Keratinocyte (primary cell): Measurements from ENCODE around the gene HEPH. TPM values are rescaled to one million over a fixed set of nuclear protein-coding genes. Genes with fewer than 3 reads are reported as not detected.

Experiments used
- DNase-seq: peaks from one replicate; pipeline ENCODE4 v3.0.0-alpha.2; 2011; ENCODE audit warnings: low read depth, missing footprints, low spot score
- FAIRE-seq: peaks from 2 replicates; lab custom pipeline; 2011; peaks lifted over from hg19 to GRCh38; lab: Jason Lieb, UNC
- H2AFZ ChIP-seq: 2 replicates; pipeline ENCODE4 v1.6.0; 2012; ENCODE audit warnings: low read length, control low read depth, inconsistent platforms; ENCODE audit not compliant: control insufficient read depth
- H3K27ac ChIP-seq: 2 replicates; pipeline ENCODE4 v1.5.1; 2011; ENCODE audit warnings: low read length; ENCODE audit not compliant: control insufficient read depth, insufficient read depth
- H3K27me3 ChIP-seq: 3 replicates; pipeline ENCODE4 v1.6.0; 2011; ENCODE audit warnings: low read length; ENCODE audit not compliant: control insufficient read depth, insufficient read depth; ENCODE audit errors: extremely low read depth
- H3K36me3 ChIP-seq, 2 experiments: 2 replicates in 1 of 2; 3 replicates in 1 of 2; pipeline ENCODE4 v1.5.1; 2011; ENCODE audit warnings: low read length in 2 of 2, mild to moderate bottlenecking in 1 of 2; ENCODE audit not compliant: control insufficient read depth in 2 of 2, insufficient read depth in 2 of 2; ENCODE audit errors: extremely low read depth in 1 of 2
- H3K4me1 ChIP-seq: 3 replicates; pipeline ENCODE4 v1.5.1; 2011; ENCODE audit warnings: low read length; ENCODE audit not compliant: control insufficient read depth, insufficient read depth; ENCODE audit errors: extremely low read depth
- H3K4me2 ChIP-seq: 3 replicates; pipeline ENCODE4 v1.6.0; 2011; ENCODE audit warnings: low read depth, low read length; ENCODE audit not compliant: control insufficient read depth, insufficient read depth; ENCODE audit errors: extremely low read depth
- H3K4me3 ChIP-seq, 3 experiments: fragments of 200-600 bp in 1 of 3; sonication (generic) in 1 of 3; 2 replicates in 2 of 3; 3 replicates in 1 of 3; pipeline ENCODE4 v1.5.1; 2011 to 2016; ENCODE audit warnings: low read length in 3 of 3, mild to moderate bottlenecking in 3 of 3, control low read depth in 2 of 3, inconsistent platforms in 1 of 3, low read depth in 1 of 3, mixed read lengths in 1 of 3, mixed run types in 1 of 3, moderate library complexity in 1 of 3; ENCODE audit not compliant: control insufficient read depth in 2 of 3, insufficient read depth in 2 of 3; ENCODE audit errors: extremely low read depth in 1 of 3
- H3K79me2 ChIP-seq: 2 replicates; pipeline ENCODE4 v1.6.0; 2012; ENCODE audit warnings: low read length; ENCODE audit not compliant: control insufficient read depth, insufficient read depth
- H3K9ac ChIP-seq: 3 replicates; pipeline ENCODE4 v1.6.0; 2011; ENCODE audit warnings: low read length; ENCODE audit not compliant: control insufficient read depth, insufficient read depth; ENCODE audit errors: extremely low read depth
- H3K9me1 ChIP-seq: 3 replicates; pipeline ENCODE4 v1.6.0; 2011; ENCODE audit warnings: low read length; ENCODE audit not compliant: control insufficient read depth, insufficient read depth; ENCODE audit errors: extremely low read depth
- H3K9me3 ChIP-seq: 2 replicates; pipeline ENCODE4 v1.5.1; 2012; ENCODE audit warnings: low read depth, low read length; ENCODE audit not compliant: control insufficient read depth
- H4K20me1 ChIP-seq: 3 replicates; pipeline ENCODE4 v1.6.0; 2011; ENCODE audit warnings: low read length; ENCODE audit not compliant: control insufficient read depth, insufficient read depth; ENCODE audit errors: extremely low read depth
- EZH2 ChIP-seq: IDR thresholded peaks from one replicate; pipeline ENCODE4 v1.6.1; 2012; ENCODE audit warnings: inconsistent platforms, mild to moderate bottlenecking, low read length, moderate library complexity
- dilution Hi-C: fragments of 300-500 bp; cut with MboI; formaldehyde crosslinking; loops from one replicate; pipeline ENCODE4 v1.7.0; 2020; ENCODE audit warnings: low sequenced_read_pairs; ENCODE audit not compliant: extremely low pct_ligation_motif_present
- polyA plus RNA-seq, 5 experiments: library from polyadenylated mRNA; depleted of rRNA in 3 of 5; stranded (reverse) in 3 of 5; stranded (forward) in 1 of 5; unstranded in 1 of 5; fragments of >200 nt; gene quantifications; 1 replicate in 1 of 5; 2 replicates in 3 of 5; 3 replicates in 1 of 5; pipeline versions ENCODE4 v1.2.1 to v1.2.3, GENCODE V29; 2011 to 2012; ENCODE audit warnings: missing spikeins in 2 of 5, low read depth in 1 of 5, low replicate concordance in 1 of 5
- TF ChIP-seq, protein P1 (sequence below), 3 experiments: IDR thresholded peaks in 1 of 3; conservative IDR thresholded peaks in 1 of 3; optimal IDR thresholded peaks in 1 of 3; 2 replicates in 2 of 3; 3 replicates in 1 of 3; pipeline versions ENCODE3 to v1.5.1; 2011; ENCODE audit warnings: low read length in 3 of 3, mild to moderate bottlenecking in 3 of 3, moderate library complexity in 2 of 3, control low read depth in 1 of 3, inconsistent platforms in 1 of 3; ENCODE audit not compliant: insufficient read depth in 2 of 3; ENCODE audit errors: extremely low read depth in 1 of 3

The HEPH gene
- polyA plus RNA-seq, 1 donor (not counting 4 experiments of a cell fraction or from before 2014, with no cell fraction given) = 0.25 TPM

DNA sequence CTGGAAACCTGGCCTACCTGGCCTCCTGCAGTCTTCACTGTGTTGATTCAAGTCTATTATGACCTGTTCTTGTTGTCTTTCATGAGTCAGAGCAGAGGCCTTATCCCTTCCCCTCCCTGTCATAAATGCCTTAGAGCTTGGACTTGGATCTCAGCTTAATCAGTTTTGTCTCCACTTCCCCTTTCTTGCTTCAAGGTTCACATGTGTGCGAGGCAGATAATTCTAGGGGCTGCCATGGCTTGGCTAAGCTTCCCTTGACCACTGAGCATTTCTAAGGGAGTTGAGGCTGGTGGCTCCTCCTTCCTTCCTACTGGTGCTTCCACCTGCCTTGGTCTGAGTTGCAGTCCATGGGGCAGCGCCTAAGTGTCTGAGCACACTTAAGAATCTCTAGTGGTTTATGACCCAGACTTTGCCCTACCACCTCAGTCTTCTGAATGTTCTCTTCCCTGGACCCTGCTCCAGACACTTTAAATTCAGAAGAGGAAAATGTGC lies 1.7 kb upstream of the HEPH start:
- Histone ChIP-seq H3K79me2 (no peaks in the 10 kb centered on the region), H3K9me3 (no peaks in the 10 kb centered on the region), H4K20me1 (no peaks in the 10 kb centered on the region), H3K9ac (no peak overlapping the region), H3K4me1 (no peaks in the 10 kb centered on the region), H3K27ac (no peak overlapping the region), H3K4me3 (no peak overlapping the region), H3K4me2 (no peak overlapping the region), H3K36me3 (no peaks in the 10 kb centered on the region), H2AFZ (no peak overlapping the region), H3K9me1 (no peaks in the 10 kb centered on the region), H3K27me3 (no peaks in the 10 kb centered on the region)
- TF ChIP-seq EZH2 = no peak
- TF ChIP-seq, protein P1, sequence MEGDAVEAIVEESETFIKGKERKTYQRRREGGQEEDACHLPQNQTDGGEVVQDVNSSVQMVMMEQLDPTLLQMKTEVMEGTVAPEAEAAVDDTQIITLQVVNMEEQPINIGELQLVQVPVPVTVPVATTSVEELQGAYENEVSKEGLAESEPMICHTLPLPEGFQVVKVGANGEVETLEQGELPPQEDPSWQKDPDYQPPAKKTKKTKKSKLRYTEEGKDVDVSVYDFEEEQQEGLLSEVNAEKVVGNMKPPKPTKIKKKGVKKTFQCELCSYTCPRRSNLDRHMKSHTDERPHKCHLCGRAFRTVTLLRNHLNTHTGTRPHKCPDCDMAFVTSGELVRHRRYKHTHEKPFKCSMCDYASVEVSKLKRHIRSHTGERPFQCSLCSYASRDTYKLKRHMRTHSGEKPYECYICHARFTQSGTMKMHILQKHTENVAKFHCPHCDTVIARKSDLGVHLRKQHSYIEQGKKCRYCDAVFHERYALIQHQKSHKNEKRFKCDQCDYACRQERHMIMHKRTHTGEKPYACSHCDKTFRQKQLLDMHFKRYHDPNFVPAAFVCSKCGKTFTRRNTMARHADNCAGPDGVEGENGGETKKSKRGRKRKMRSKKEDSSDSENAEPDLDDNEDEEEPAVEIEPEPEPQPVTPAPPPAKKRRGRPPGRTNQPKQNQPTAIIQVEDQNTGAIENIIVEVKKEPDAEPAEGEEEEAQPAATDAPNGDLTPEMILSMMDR (optimal IDR thresholded peaks at IDR 0.05 in 1 of 3, IDR thresholded peaks at IDR 0.05 in 1 of 3, conservative IDR thresholded peaks at IDR 0.05 in 1 of 3; ENCODE audit: extremely low read depth in 1 of 3, insufficient read depth in 2 of 3, low read length in 3 of 3) = no peak
- DNase-seq = no peak
- dilution Hi-C loops = no loop called here
- FAIRE-seq = no peak

DNA sequence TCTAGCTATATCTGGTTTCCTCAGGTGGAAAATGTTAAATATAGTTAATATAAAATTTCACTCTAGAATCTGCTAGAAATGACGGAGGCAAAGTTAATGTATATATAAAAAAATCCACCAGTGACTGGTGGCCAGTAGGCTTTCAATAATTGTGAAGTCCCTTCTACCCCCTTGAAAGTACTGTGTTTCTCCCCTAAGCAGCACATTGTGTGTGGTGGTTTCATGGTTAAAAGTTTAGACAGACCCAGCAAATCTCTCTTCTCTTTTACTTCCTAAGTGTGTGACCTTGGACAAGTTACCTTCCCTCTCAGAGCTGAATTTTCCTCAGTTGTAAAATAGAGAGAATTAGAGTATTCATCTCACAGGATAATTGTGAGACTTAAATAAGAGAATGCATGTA lies 600 bp upstream of the HEPH start:
- no peak for DNase-seq
- H3K79me2 ChIP-seq = no peaks in the 10 kb centered on the region
- H3K36me3 ChIP-seq = no peaks in the 10 kb centered on the region
- FAIRE-seq = no peak
- H3K4me1 ChIP-seq = no peaks in the 10 kb centered on the region
- dilution Hi-C loops = no loop called here
- no peak overlapping the region for H3K4me3 ChIP-seq
- H3K27ac ChIP-seq = no peak overlapping the region
- H3K27me3 ChIP-seq = no peaks in the 10 kb centered on the region
- no peak overlapping the region for H3K9ac ChIP-seq
- H3K9me1 ChIP-seq = no peaks in the 10 kb centered on the region
- H2AFZ ChIP-seq = no peak overlapping the region
- no peaks in the 10 kb centered on the region for H4K20me1 ChIP-seq
- no peaks in the 10 kb centered on the region for H3K9me3 ChIP-seq
- no peak overlapping the region for H3K4me2 ChIP-seq
- TF ChIP-seq EZH2 = no peak
- TF ChIP-seq, protein P1 (optimal IDR thresholded peaks at IDR 0.05 in 1 of 3, IDR thresholded peaks at IDR 0.05 in 1 of 3, conservative IDR thresholded peaks at IDR 0.05 in 1 of 3; ENCODE audit: extremely low read depth in 1 of 3, insufficient read depth in 2 of 3, low read length in 3 of 3) = no peak
